Activated T-cell treated with anti-CD3 and anti-CD28 coated beads for 48 hours (primary cell): ENCODE measurements around the gene PALB2.
"Not testable (repeated sequence)": the region's sequence is repeated elsewhere in the genome, so short reads cannot be mapped to it uniquely, and the experiment has no call there.

ENCODE experiments used
- DNase-seq: peaks from one replicate; pipeline ENCODE4 v3.0.0-alpha.2; 2020; ENCODE audit warnings: low read depth

Gene PALB2

GRCh38 chr16:23642246-23642774 is 1.2 kb upstream of the PALB2 start:
- DNase-seq: no peak

DNA sequence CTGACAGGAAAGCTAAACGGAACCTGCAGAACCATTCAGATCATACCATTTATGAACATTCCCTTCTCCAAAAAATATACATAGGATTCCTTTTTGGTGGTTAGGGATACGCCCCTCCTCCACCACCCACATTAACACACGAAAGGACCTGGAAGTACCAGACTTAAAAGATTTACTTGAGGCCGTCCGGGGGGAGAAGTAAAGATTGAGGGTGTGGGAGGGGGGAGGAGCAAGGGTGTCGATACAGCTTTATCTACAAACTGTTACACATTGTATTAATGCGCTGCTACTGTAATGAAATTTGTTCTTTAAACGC is 537 bp downstream of the PALB2 start:
- DNase-seq: no peak

DNA sequence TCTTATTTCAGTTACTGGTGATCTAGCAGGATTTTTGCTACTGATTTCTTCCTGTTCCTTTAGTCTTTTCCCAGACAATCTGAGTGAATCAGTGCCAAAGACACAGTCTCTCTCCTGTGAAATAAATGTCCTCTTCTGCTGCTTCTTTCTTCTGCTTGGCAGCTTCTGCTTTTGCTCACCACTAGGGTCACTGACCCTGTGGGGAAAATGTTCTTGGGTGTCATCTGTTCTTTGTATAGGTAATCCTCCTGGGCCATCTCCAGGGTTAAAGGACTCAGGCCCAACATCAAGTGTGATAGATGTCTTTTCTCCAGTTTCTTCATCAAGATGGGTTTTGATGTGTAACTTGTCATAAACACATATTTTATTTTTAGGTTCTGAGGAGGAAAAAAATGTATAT is 5.2 kb downstream of the PALB2 start:
- DNase-seq: no peak

DNA sequence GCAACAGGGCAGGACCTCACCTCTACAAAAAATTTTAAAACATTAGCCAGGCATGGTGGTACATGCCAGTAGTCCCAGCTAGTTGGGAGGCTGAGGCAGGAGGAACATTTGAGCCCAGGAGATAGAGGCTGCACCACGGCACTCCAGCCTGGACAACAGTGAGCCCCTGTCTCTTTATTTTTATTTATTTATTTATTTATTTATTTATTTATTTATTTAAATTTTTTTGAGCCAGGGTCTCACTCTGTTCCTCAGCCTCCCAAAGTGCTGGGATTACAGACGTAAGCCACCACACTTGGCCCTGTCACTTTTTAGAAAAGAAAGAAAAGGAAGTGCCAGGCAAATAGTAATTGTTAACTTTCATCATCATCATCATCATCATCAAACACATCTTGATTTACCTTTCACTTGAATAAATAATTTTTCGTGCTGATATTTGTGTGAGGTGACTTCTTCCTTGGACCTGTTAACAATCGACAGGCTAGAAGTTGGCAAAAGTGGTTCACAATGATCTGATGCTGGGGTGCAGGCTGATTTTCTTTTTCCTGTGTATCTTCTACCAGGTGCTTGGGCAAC is 6.6 kb downstream of the PALB2 start:
- DNase-seq: no peak

- DNase-seq: not testable (repeated sequence)
These were observed 9.2 kb downstream of the PALB2 start for GRCh38 chr16:23631874-23632273.

DNA sequence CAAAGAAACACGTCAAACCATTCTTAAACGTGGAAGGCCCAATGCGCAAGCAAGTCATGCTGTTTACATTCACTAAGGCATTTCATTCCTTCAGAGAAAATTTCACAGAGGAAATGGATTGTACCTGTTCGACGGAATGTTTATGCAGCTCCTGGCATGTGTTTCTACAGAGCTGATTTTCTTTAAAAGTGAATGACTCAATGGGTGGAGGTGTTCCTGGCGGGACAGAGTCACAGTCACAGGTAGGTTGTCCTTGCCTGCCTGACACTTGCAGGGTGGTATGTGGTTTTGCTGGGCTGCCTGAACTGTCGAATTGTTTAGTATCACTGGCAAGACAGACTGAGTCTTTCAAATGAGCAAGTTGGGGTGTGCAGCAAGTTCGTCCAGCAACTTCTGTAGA is 11.6 kb downstream of the PALB2 start:
- no peak for DNase-seq

GRCh38 chr16:23624092-23624491 is 17.0 kb downstream of the PALB2 start:
- no peak for DNase-seq

GRCh38 chr16:23615805-23616204 is 25.3 kb downstream of the PALB2 start:
- DNase-seq: no peak

DNA sequence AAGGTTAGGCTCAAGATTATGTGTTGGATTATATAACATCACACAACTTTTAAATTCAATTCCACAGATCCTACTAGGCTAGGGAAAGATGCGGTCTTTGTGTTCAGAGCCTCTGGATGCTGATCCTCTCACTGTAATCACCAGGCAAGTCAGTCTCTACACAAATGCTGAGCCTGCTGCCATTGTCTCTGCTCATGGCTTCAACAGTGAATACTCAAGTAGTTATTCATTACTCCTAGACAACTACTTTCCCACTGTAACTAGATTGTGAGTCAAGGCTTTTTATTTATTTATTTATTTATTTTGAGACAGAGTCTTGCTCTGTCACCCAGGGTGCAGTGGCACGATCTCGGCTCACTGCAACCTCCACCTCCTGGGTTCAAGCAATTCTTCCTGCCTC is 29.2 kb downstream of the PALB2 start:
- no peak for DNase-seq

DNA sequence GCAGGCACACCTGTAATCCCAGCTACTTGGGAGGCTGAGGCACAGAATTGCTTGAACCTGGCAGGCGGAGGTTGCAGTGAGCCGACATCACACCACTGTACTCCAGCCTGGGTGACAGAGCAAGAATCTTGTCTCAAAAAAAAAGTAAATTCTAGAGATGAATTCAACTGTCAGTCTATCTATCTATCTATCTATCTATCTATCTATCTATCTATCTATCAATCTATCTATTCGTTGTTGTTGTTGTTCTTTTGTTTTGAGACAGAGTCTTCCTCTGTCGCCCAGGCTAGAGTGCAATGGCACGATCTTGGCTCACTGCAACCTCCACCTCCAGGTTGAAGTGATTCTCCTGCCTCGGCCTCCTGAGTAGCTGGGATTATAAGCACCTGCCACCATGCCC is 30.2 kb downstream of the PALB2 start:
- not testable (repeated sequence) for DNase-seq

- no peak for DNase-seq
These were observed 31.2 kb downstream of the PALB2 start for GRCh38 chr16:23609929-23610328.

DNA sequence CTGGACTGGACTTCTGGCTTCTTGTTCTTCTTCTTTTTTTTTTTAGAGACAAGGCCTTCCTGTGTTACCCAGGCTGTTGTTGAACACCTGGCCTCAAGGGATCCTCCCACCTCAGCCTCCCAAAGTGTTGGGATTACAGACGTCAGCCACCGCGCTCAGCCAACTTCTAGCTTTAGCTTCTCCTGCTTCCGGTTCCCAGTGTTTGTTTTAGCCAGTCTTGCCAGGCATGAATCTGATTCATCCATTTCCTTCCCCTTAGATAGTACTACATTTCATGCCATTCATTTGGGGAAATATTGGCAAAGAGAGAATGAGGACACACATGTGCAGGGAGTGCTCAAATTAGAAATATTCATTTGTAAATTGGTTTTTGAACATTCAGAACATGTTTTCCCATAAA is 32.9 kb downstream of the PALB2 start:
- DNase-seq: no peak

GRCh38 chr16:23607726-23608125 is 33.4 kb downstream of the PALB2 start:
- no peak for DNase-seq

DNA sequence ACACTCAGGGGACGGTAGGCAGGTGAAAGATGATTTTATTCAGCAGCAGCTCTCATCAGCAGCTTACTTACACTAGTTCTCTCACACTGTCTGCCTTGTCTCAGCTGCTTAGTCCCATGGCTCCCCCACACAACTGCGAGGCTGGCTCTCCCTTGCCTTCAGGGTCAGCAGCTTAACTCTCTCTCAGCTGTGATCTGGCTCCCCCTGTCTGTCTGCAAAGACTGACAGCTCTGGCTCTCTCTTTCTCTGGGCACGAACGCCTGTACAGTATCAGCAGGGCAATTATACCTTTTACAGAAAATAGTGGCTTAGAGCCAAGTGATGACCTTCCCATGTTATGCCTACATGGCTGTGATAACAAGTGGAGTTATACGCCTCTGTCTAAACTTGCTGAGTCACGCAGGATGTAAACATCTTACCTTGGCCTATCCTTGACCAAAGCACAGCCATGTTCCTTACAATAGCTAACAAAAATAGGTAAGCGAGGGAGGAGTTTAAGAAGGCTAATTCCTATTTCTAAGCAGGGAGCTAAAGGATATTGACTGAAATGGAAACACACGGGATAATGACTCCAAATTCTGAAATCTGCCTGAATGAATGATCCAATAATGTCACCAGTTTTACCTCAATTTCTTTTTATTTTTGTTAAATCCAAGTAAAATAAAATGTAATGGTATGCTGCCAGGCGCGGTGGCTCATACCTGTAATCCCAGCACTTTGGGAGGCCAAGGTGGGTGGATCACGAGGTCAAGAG is 43.9 kb downstream of the PALB2 start:
- peak; percentile 10 for DNase-seq

DNA sequence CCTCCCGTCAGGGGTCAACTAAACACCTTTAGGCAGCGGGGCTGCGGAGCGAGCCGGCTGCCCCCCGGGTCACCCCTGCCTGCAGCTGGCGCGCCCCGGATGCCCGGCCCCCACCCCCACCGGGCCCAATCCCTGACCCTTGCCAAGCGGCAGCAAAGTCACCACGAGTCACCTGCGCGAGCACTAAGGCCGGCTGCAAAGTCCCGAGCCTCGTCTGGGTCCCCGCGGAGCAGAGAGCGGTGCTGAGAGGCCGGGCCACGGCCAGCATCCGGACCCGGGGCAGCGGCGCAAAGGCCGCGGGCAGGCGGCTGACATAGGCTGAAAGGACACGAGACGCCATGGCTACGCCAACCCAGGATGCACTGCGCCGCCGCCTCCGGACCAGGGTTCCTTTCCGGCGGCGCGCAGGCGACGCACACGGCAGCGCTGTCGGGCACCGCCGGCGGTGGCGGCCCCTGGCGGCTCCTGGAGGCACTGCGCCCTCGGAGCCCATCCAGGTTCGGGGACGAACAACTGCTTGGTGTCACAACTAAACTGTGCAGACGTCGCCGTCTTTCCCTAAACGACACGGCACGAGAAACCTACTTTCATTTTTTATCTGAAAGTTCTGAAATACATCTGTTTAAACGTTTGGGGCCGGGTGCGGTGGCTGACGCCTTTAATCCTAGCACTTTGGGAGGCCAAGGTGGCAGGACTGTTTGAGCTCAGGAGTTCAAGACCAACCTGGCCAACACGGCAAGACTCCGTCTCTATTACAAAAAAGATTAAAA is 45.0 kb downstream of the PALB2 start, which contains the start of gene NDUFAB1:
NDUFAB1 (minus strand) TSS at position 366 of the 770 bp plus-strand sequence; CDS start at position 340, 26 bp downstream.
- DNase-seq: peak; percentile 92

- no peak for DNase-seq
These were observed 45.7 kb downstream of the PALB2 start for GRCh38 chr16:23595246-23595950.

GRCh38 chr16:23594186-23594585 is 46.9 kb downstream of the PALB2 start:
- no peak for DNase-seq

DNA sequence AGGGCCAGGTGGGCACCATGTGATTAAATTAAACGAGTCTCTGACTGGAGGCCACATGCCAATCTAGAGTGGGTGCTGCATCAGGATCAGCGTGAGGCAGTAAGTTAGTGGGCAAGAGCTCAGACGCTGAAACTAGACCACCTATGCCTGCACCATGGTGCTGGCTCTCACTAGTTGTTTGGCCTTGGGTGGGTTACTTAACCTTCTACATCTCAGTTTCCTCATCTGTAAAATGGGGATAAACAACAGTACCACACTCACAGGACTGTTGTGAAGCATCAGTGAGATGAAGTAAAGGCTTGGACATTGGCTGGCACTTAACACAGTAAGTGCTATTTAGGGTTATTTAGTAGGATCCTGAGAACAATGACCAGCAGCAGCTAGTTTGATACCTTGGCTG is 50.9 kb downstream of the PALB2 start:
- no peak for DNase-seq

DNA sequence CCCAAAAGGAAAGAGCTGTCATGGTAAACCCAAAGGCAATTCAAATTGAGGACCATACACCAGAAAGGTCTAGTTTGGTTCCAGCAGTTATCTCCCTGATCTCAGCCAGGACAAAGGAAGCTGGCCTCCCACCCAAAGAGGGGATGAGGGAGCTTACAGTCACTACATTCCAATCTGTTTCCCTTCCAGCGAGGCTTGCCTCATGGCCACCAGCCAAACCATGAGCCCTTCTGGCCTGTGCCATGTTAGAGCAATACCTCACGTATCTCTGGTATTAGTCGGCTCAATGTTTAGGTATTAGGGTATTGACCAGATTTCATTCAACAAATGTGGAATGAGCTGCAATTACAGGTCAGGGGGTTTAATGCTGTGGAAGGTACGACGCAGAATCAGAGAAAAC is 53.4 kb downstream of the PALB2 start:
- DNase-seq: no peak

DNA sequence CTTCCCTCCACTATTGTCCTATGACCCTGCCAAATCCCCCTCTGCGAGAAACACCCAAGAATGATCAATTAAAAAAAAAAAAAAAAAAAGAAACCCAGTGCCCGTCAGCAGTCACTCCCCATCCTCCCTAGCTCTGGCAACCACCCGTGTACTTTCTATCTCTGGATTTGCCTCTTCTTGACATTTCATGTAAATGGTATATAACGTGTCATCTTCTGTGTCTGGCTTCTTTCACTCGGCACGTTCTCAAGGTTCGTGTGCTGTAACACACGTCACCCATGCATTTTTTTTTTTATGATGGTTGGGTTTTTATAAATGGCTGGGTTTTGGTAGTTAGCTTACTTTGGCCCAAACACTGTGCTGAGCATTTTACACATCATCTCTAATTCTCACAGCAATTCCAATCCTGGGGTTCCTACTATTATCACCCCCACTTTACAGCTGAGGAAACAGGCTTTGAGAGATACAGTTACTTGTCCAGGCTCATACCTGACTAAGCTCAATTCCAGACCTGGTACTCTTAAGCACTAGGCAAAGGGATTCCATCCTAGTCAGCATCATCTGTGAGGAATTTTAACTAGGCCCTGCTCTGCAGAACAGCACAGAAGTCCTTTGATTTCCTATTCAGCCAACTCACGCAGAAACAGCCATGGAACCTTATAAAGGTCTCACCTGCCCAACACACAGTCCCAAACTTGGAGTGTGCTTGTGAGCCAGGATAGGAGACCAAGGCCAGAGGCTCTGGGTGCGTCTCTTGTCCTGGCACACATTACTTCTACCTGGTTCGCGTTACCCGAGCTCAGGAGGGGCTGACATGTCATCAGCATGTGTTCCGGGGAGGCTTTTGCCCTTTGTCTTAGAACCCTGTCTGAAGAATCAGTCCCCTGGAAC is 56.7 kb downstream of the PALB2 start:
- DNase-seq: no peak

GRCh38 chr16:23583271-23583670 is 57.8 kb downstream of the PALB2 start:
- not testable (repeated sequence) for DNase-seq
